GM12801 (cell line): ENCODE measurements around the gene HPS6.

ENCODE experiments used
- CTCF ChIP-seq: IDR thresholded peaks from one replicate; pipeline ENCODE4 v1.5.1; 2011; ENCODE audit warnings: control low read depth; ENCODE audit not compliant: insufficient read length; ENCODE audit errors: extremely low read depth

The HPS6 gene

GRCh38 chr10:102085336-102085735, 20.2 kb downstream of the HPS6 start:
- no peak for TF ChIP-seq CTCF

GRCh38 chr10:102086196-102086595, 21.0 kb downstream of the HPS6 start:
- no peak for TF ChIP-seq CTCF

GRCh38 chr10:102090772-102091171, 25.6 kb downstream of the HPS6 start:
- no peak for TF ChIP-seq CTCF

GRCh38 chr10:102096449-102096848, 31.3 kb downstream of the HPS6 start:
- TF ChIP-seq CTCF, result no peak

GRCh38 chr10:102101152-102101551, 36.0 kb downstream of the HPS6 start:
- no peak for TF ChIP-seq CTCF

- no peak for TF ChIP-seq CTCF
Observed at GRCh38 chr10:102102421-102102820, 37.3 kb downstream of the HPS6 start.

- TF ChIP-seq CTCF, result no peak
Observed at GRCh38 chr10:102106998-102107397, 41.8 kb downstream of the HPS6 start.
